ENCODE results near the gene HDAC5.
A peak's percentile ranks its signal among the peaks of the same experiment; 100 is the strongest.
"Not testable (repeated sequence)": the region's sequence is repeated elsewhere in the genome, so short reads cannot be mapped to it uniquely, and the experiment has no call there.

Gene HDAC5

DNA sequence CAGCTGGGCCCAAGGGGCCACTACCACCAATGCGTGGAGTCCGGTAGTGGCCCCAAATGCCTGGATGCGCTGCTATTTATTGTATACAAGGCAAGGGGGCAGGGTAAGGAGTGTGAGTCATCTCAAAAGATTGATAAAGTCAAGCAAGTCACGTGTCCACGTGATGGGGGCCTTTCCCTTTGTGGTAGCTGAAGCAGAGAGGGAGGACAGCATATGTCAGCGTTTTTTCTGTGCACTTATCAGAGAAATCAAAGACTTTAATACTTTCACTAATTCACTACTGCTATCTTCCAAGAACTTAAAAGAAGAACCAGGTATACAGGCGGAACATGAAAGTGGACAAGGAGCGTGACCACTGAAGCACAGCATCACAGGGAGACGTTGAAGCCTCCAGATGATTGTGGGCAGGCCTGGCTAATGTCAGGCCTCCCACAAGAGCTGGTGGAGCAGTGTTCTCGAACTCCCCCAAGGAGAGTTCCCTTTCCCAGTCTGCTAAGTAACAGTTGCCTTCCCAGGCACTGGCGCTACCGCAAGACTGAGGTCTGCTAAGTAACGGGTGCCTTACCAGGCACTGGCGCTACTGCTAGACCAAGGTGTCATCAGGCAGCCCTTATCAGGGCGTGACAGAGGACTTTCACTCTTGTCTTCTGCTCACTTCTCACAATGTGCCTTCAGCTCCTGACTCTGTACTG is 36.2 kb upstream of the HDAC5 start:
- TF ChIP-seq, protein P1, sequence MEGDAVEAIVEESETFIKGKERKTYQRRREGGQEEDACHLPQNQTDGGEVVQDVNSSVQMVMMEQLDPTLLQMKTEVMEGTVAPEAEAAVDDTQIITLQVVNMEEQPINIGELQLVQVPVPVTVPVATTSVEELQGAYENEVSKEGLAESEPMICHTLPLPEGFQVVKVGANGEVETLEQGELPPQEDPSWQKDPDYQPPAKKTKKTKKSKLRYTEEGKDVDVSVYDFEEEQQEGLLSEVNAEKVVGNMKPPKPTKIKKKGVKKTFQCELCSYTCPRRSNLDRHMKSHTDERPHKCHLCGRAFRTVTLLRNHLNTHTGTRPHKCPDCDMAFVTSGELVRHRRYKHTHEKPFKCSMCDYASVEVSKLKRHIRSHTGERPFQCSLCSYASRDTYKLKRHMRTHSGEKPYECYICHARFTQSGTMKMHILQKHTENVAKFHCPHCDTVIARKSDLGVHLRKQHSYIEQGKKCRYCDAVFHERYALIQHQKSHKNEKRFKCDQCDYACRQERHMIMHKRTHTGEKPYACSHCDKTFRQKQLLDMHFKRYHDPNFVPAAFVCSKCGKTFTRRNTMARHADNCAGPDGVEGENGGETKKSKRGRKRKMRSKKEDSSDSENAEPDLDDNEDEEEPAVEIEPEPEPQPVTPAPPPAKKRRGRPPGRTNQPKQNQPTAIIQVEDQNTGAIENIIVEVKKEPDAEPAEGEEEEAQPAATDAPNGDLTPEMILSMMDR (conservative IDR thresholded peaks at IDR 0.05; ENCODE audit: low read depth, low read length) = no peak
- H3K4me3 ChIP-seq (ENCODE audit: low read depth, low read length) = no peak overlapping the region
- peak; percentile 51 for DNase-seq (ENCODE audit: low read depth)

DNA sequence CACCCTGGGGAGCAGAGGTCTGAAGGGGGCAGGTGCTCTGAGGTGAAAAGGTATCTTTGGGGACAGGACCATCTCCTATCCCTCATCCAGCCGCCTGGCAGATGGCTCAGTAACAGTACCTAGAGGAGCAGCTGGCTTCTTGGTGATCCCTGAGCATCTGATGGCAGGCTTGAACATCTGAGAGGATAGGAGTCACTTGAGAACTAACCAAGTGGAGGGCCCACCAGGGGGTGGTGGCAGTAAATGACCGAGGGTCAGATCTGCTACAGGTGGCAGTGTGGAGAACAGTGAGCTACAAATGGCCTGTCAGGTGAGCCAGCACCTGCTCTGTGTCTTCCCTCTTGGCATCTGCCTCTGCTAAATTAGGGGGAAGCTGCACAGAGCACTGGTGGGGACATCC is 32.0 kb upstream of the HDAC5 start:
- no peak overlapping the region for H3K4me3 ChIP-seq (ENCODE audit: low read depth, low read length)
- TF ChIP-seq, protein P1 (conservative IDR thresholded peaks at IDR 0.05; ENCODE audit: low read depth, low read length) = no peak
- DNase-seq (ENCODE audit: low read depth) = no peak

DNA sequence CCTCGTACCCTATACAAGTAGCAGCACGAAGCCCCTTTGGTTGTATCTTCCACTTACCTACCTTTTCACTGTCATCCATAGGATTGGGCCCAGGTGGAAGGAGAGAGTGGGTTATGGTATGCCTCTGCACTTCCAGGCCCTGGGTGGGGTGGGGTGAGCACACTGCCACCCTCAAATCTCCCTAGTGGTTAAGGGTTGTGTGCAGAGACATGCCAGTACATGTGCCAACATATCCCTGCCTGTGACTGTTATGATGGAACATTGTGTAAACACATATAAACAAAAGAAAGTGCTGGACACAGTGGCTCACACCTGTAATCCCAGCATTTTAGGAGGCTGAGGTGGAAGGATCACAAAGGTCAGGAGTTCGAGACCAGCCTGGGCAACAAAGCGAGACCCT is 29.4 kb upstream of the HDAC5 start:
- no peak overlapping the region for H3K4me3 ChIP-seq (ENCODE audit: low read depth, low read length)
- DNase-seq (ENCODE audit: low read depth) = no peak
- TF ChIP-seq, protein P1 (conservative IDR thresholded peaks at IDR 0.05; ENCODE audit: low read depth, low read length) = no peak

DNA sequence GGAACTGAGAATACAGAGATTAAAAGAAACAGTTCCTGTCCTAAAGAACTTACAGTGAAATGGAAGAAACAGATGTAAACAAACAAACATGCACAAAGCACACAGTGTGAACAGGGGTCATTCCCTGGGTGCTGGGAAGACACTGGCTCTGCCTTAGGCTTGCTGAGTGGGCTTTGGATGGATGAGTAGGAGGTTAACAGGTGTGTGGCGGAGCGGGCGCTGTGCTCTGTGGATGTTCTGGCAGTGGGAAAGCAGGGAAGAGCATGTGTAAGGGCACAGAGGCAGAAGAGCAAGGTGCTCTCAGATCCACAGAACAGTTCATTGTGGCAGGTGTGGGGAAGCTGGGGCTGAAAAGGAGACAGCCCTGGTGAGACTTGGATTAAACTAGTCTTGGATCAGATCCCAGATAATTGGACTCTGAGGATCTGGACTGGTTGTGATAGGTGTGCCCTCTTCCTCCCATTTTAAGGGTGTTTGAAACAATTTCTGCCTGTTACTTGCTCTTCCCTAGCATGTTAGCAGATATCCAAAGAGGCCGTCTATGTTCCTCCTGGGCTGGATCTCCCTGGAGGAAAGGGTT is 26.4 kb upstream of the HDAC5 start:
- TF ChIP-seq, protein P1 (conservative IDR thresholded peaks at IDR 0.05; ENCODE audit: low read depth, low read length) = no peak
- no peak overlapping the region for H3K4me3 ChIP-seq (ENCODE audit: low read depth, low read length)
- DNase-seq (ENCODE audit: low read depth) = no peak

DNA sequence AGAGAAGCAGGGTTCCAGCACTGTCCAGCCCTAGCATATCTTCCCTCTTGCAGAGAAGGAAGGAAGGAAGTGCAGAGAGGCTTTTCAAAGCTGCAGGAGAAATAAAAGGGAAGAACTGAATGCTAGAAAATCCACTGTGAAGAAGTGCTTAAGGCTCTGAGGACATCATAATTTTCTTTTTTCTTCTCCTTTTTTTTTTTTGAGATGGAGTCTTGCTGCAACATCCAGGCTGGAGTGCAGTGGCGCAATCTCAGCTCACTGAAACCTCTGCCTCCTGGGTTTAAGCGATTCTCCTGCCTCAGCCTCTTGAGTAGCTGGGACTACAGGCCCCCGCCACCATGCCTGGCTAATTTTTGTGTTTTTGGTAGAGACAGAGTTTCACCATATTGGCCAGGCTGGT is 25.6 kb upstream of the HDAC5 start:
- not testable (repeated sequence) for H3K4me3 ChIP-seq (ENCODE audit: low read depth, low read length); DNase-seq (ENCODE audit: low read depth)

DNA sequence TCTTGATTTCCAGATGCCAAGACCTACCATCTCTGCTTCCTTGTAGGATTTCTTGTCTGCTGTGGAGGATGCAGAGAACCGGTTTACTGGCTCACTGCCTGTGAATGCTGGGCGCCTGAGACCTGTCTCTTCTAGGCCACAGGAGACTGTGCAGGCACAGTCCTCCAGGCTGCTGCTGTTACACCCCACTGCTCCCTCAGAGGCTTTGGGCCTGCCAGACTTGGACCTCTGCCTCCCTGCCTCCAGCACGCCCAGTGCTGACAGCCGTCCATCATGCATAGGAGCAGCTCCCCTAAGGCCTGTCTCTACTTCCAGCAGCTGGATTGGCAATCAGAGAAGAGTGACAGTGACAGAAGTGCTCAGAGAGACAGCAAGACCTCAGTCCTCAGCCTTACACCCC is 24.4 kb upstream of the HDAC5 start:
- H3K4me3 ChIP-seq (ENCODE audit: low read depth, low read length) = no peak overlapping the region
- TF ChIP-seq, protein P1 (conservative IDR thresholded peaks at IDR 0.05; ENCODE audit: low read depth, low read length) = no peak
- DNase-seq (ENCODE audit: low read depth) = no peak

DNA sequence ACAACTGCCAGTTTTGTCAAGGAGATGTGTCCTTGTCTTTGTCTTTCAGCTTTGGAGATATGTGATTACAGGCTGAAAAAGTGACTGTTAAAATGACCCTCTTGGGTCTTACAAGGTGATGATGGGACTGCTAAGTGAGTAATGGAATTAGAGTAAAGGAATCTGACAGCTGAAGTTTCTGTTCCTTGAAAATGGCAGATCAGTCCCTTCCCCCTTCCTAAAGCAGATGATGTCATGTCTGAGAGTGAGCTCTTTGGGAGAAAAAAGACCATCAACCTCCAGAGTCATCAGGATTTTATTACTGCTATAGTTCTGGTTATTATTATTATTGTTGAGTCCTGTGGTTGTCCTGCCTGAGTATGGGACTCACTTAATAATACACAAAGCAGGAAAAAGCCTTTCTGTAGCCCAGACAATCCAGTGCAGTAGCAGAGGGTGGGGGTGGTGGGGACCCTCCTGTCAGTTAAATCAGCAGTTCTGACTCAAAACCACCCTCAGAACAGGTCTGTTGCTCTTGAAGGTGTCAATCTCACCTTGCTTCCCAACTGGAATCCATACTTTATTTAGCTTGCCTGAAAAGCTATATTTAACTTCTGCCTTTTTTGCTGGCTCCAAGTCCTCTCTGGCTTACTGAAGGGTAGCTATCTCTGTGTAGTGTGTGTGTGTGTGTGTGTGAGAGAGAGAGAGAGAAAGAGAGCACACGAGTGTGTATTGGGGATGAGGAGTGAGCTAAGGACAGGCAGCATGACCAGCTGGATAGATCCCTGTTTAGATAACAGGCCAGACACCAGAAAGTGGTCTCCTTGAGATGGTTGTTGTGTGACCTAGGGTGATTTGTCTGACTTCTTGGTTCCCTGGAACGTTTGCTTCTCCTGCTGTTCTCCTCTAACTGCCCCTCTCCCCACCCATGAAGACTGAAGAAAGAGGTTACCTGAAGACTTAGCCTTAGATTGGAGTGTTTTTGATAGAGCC is 23.2 kb upstream of the HDAC5 start:
- H3K4me3 ChIP-seq (ENCODE audit: low read depth, low read length) = no peak overlapping the region
- no peak for DNase-seq (ENCODE audit: low read depth)
- TF ChIP-seq, protein P1 (conservative IDR thresholded peaks at IDR 0.05; ENCODE audit: low read depth, low read length) = no peak

Data from choroid plexus epithelial cell (primary cell).